IPS-15b (cell line): ENCODE measurements around the gene KATNB1.
"Not testable (repeated sequence)": the region's sequence is repeated elsewhere in the genome, so short reads cannot be mapped to it uniquely, and the experiment has no call there.

Experiments
- H3K27me3 ChIP-seq: one replicate; pipeline ENCODE4 v1.6.1; 2013; ENCODE audit warnings: low read length; ENCODE audit not compliant: control insufficient read depth, insufficient read depth
- H3K36me3 ChIP-seq: one replicate; pipeline ENCODE4 v1.6.1; 2013; ENCODE audit warnings: low read length; ENCODE audit not compliant: control insufficient read depth, insufficient read depth
- H3K4me1 ChIP-seq: one replicate; pipeline ENCODE4 v1.6.1; 2013; ENCODE audit warnings: mild to moderate bottlenecking, low read length; ENCODE audit not compliant: control insufficient read depth, insufficient read depth
- H3K4me3 ChIP-seq: one replicate; pipeline ENCODE4 v1.5.1; 2013; ENCODE audit warnings: low read depth, low read length
- H3K9ac ChIP-seq: one replicate; pipeline ENCODE4 v1.6.1; 2013; ENCODE audit warnings: low read depth, mild to moderate bottlenecking, low read length
- H3K9me3 ChIP-seq: one replicate; pipeline ENCODE4 v1.6.1; 2013; ENCODE audit warnings: mild to moderate bottlenecking, low read length; ENCODE audit not compliant: control insufficient read depth, insufficient read depth

Gene KATNB1

GRCh38 chr16:57704011-57704904 lies 31.3 kb upstream of the KATNB1 start:
- Histone ChIP-seq H3K27me3 (no peaks in the 10 kb centered on the region), H3K4me3 (no peak overlapping the region), H3K9ac (no peak overlapping the region)

GRCh38 chr16:57704905-57705852 lies 30.4 kb upstream of the KATNB1 start:
- H3K27me3 ChIP-seq: no peaks in the 10 kb centered on the region
- H3K4me3 ChIP-seq: no peak overlapping the region
- no peaks in the 10 kb centered on the region for H3K4me1 ChIP-seq
- H3K9ac ChIP-seq: no peak overlapping the region
- H3K36me3 ChIP-seq: no peaks in the 10 kb centered on the region
- no peaks in the 10 kb centered on the region for H3K9me3 ChIP-seq

More at GRCh38 chr16:57704011-57704904, 31.3 kb upstream of the KATNB1 start:
- no peaks in the 10 kb centered on the region for H3K4me1 ChIP-seq
- no peaks in the 10 kb centered on the region for H3K9me3 ChIP-seq
- H3K36me3 ChIP-seq: no peaks in the 10 kb centered on the region

- no peaks in the 10 kb centered on the region for H3K36me3 ChIP-seq
- H3K9me3 ChIP-seq: no peaks in the 10 kb centered on the region
- H3K9ac ChIP-seq: no peak overlapping the region
- no peaks in the 10 kb centered on the region for H3K27me3 ChIP-seq
- no peak overlapping the region for H3K4me3 ChIP-seq
- no peaks in the 10 kb centered on the region for H3K4me1 ChIP-seq
These were observed 28.9 kb upstream of the KATNB1 start for GRCh38 chr16:57706717-57707116.

- Histone ChIP-seq H3K27me3 (no peaks in the 10 kb centered on the region), H3K4me1 (no peaks in the 10 kb centered on the region), H3K9ac (no peak overlapping the region), H3K9me3 (no peaks in the 10 kb centered on the region), H3K4me3 (no peak overlapping the region), H3K36me3 (no peaks in the 10 kb centered on the region)
These were observed 28.2 kb upstream of the KATNB1 start for GRCh38 chr16:57707331-57707730.

- no peaks in the 10 kb centered on the region for H3K4me1 ChIP-seq
- no peaks in the 10 kb centered on the region for H3K36me3 ChIP-seq
- H3K9me3 ChIP-seq: no peaks in the 10 kb centered on the region
- no peak overlapping the region for H3K9ac ChIP-seq
- no peaks in the 10 kb centered on the region for H3K27me3 ChIP-seq
- H3K4me3 ChIP-seq: no peak overlapping the region
These were observed 27.4 kb upstream of the KATNB1 start for GRCh38 chr16:57708168-57708567.

GRCh38 chr16:57709663-57710062 lies 25.9 kb upstream of the KATNB1 start:
- no peaks in the 10 kb centered on the region for H3K4me1 ChIP-seq
- H3K9me3 ChIP-seq: no peaks in the 10 kb centered on the region
- no peaks in the 10 kb centered on the region for H3K27me3 ChIP-seq
- H3K9ac ChIP-seq: no peak overlapping the region
- H3K36me3 ChIP-seq: no peaks in the 10 kb centered on the region
- H3K4me3 ChIP-seq: no peak overlapping the region

- Histone ChIP-seq H3K9me3 (no peaks in the 10 kb centered on the region), H3K27me3 (no peaks in the 10 kb centered on the region), H3K4me3 (no peak overlapping the region), H3K9ac (no peak overlapping the region), H3K4me1 (no peaks in the 10 kb centered on the region), H3K36me3 (no peaks in the 10 kb centered on the region)
These were observed 24.2 kb upstream of the KATNB1 start for GRCh38 chr16:57711346-57711745.

GRCh38 chr16:57711993-57712392 lies 23.6 kb upstream of the KATNB1 start:
- Histone ChIP-seq H3K9ac (no peak overlapping the region), H3K9me3 (no peaks in the 10 kb centered on the region), H3K27me3 (no peaks in the 10 kb centered on the region), H3K4me3 (no peak overlapping the region), H3K36me3 (no peaks in the 10 kb centered on the region), H3K4me1 (no peaks in the 10 kb centered on the region)

- not testable (repeated sequence) for H3K9me3 ChIP-seq, H3K27me3 ChIP-seq, H3K4me3 ChIP-seq, H3K9ac ChIP-seq, H3K36me3 ChIP-seq, H3K4me1 ChIP-seq
These were observed 23.0 kb upstream of the KATNB1 start for GRCh38 chr16:57712569-57712968.

GRCh38 chr16:57713596-57713995 lies 22.0 kb upstream of the KATNB1 start:
- no peaks in the 10 kb centered on the region for H3K9me3 ChIP-seq
- no peaks in the 10 kb centered on the region for H3K4me1 ChIP-seq
- no peaks in the 10 kb centered on the region for H3K36me3 ChIP-seq
- no peak overlapping the region for H3K4me3 ChIP-seq
- H3K27me3 ChIP-seq: no peaks in the 10 kb centered on the region
- no peak overlapping the region for H3K9ac ChIP-seq

- no peak overlapping the region for H3K4me3 ChIP-seq
- no peaks in the 10 kb centered on the region for H3K9me3 ChIP-seq
- no peaks in the 10 kb centered on the region for H3K4me1 ChIP-seq
- H3K36me3 ChIP-seq: no peaks in the 10 kb centered on the region
- no peaks in the 10 kb centered on the region for H3K27me3 ChIP-seq
- H3K9ac ChIP-seq: no peak overlapping the region
These were observed 21.5 kb upstream of the KATNB1 start for GRCh38 chr16:57714047-57714446.
